ENCODE results near the gene WDR88.

GRCh38 chr19:33201886-33202545, 70.1 kb downstream of the WDR88 start:
- TF ChIP-seq PAX5 (IDR thresholded peaks at IDR 0.05; ENCODE audit: insufficient read depth, low read length, severe bottlenecking) (no peak), POLR2AphosphoS5 (IDR thresholded peaks at IDR 0.05; ENCODE audit: low read depth, low read length) (no peak), POLR2A (IDR thresholded peaks at IDR 0.05; ENCODE audit: low read depth, low read length) (no peak), POU2F2 (IDR thresholded peaks at IDR 0.05; ENCODE audit: low read depth, low read length) (no peak)

Data from GM12891 (cell line).